LHCN-M2 (cell line): ENCODE results near the gene CCNL1. TPM values are rescaled to one million over a fixed set of nuclear protein-coding genes. Genes with fewer than 3 reads are reported as not detected.
"Not testable (repeated sequence)": the region's sequence is repeated elsewhere in the genome, so short reads cannot be mapped to it uniquely, and the experiment has no call there.

ENCODE experiments used
- DNase-seq: peaks from one replicate; pipeline ENCODE4 v3.0.0-alpha.2; 2012; ENCODE audit warnings: low read depth
- total RNA-seq: library from RNA; depleted of rRNA; stranded (reverse); fragments of >200 nt; gene quantifications from 2 replicates; pipeline ENCODE4 v1.2.3, GENCODE V29; 2014

The CCNL1 gene
- total RNA-seq, 1 experiment from 2014 or later: 103 TPM

- DNase-seq: no peak
Measured at GRCh38 chr3:157104928-157105652, 54.9 kb downstream of the CCNL1 start.

- DNase-seq: peak; percentile 52
Measured at GRCh38 chr3:157104521-157104920, 55.4 kb downstream of the CCNL1 start.

- no peak for DNase-seq
Measured at GRCh38 chr3:157103860-157104259, 56.1 kb downstream of the CCNL1 start.

- no peak for DNase-seq
Measured at GRCh38 chr3:157103280-157103679, 56.7 kb downstream of the CCNL1 start.

- DNase-seq: not testable (repeated sequence)
Measured at GRCh38 chr3:157102595-157102994, 57.4 kb downstream of the CCNL1 start.

GRCh38 chr3:157102098-157102497, 57.8 kb downstream of the CCNL1 start:
- DNase-seq: no peak

GRCh38 chr3:157101486-157101885, 58.5 kb downstream of the CCNL1 start:
- no peak for DNase-seq

- no peak for DNase-seq
Measured at GRCh38 chr3:157100608-157101396, 59.1 kb downstream of the CCNL1 start.

- DNase-seq: no peak
Measured at GRCh38 chr3:157100096-157100477, 59.9 kb downstream of the CCNL1 start.

GRCh38 chr3:157099326-157100095, 60.4 kb downstream of the CCNL1 start:
- DNase-seq: peak; percentile 57

GRCh38 chr3:157098823-157099185, 61.1 kb downstream of the CCNL1 start:
- DNase-seq: peak; percentile 85

- peak; percentile 79 for DNase-seq
Measured at GRCh38 chr3:157098121-157098822, 61.7 kb downstream of the CCNL1 start.
